GM19025 (cell line): ENCODE measurements around the gene RSPO1.

Experiments
- ATAC-seq: cut with Tn5 transposase; IDR thresholded peaks from one replicate; pipeline ENCODE4 v1.9.1; 2021; ENCODE audit warnings: mild to moderate bottlenecking, low read depth, moderate library complexity; ENCODE audit not compliant: unreplicated experiment

RSPO1 gene

GRCh38 chr1:37575692-37576091 is 59.0 kb downstream of the RSPO1 start:
- no peak for ATAC-seq

- ATAC-seq, result no peak
Observed at GRCh38 chr1:37574834-37575480, 59.7 kb downstream of the RSPO1 start.

GRCh38 chr1:37570528-37571334 is 64.0 kb downstream of the RSPO1 start:
- ATAC-seq, result no peak

- no peak for ATAC-seq
Observed at GRCh38 chr1:37567023-37567422, 67.7 kb downstream of the RSPO1 start.

GRCh38 chr1:37564892-37565291 is 69.8 kb downstream of the RSPO1 start:
- ATAC-seq, result no peak

GRCh38 chr1:37562984-37563383 is 71.7 kb downstream of the RSPO1 start:
- no peak for ATAC-seq
